HL-60 (cell line): Measurements from ENCODE around the gene TMTC1.

Experiments
- DNase-seq, 2 experiments: peaks; one replicate each; pipeline ENCODE4 v3.0.0-alpha.2; 2010 to 2020; ENCODE audit warnings: low read depth in 1 of 2, low spot score in 1 of 2
- H3K27ac ChIP-seq: fragments of 250-450 bp; sonication (Bioruptor Pico); replicated peaks from 2 replicates; pipeline ENCODE4 v1.5.1; 2020; ENCODE audit warnings: mild to moderate bottlenecking, moderate library complexity
- H3K27me3 ChIP-seq: fragments of 250-450 bp; sonication (Bioruptor Pico); 2 replicates; pipeline ENCODE4 v1.5.1; 2021; ENCODE audit warnings: mild to moderate bottlenecking, moderate library complexity; ENCODE audit not compliant: insufficient read depth, poor library complexity, severe bottlenecking
- H3K4me3 ChIP-seq: replicated peaks from 2 replicates; pipeline ENCODE4 v1.5.1; 2011; ENCODE audit warnings: mild to moderate bottlenecking, control low read depth, low read length; ENCODE audit not compliant: insufficient read depth
- GABPA ChIP-seq: IDR thresholded peaks from 2 replicates; pipeline ENCODE4 v1.6.1; 2012; ENCODE audit warnings: low read depth
- POLR2AphosphoS5 ChIP-seq: IDR thresholded peaks from 2 replicates; pipeline ENCODE4 v1.6.1; 2012; ENCODE audit warnings: low read depth
- SPI1 ChIP-seq: IDR thresholded peaks from 2 replicates; pipeline ENCODE4 v1.6.1; 2012; ENCODE audit warnings: low read depth, mild to moderate bottlenecking, borderline replicate concordance
- TF ChIP-seq, protein P1 (sequence below): IDR thresholded peaks from 2 replicates; pipeline ENCODE4 v1.6.1; 2012; ENCODE audit warnings: low read depth; ENCODE audit not compliant: insufficient replicate concordance
- TF ChIP-seq, protein P2 (sequence below): IDR thresholded peaks from one replicate; pipeline ENCODE4 v1.5.1; 2011; ENCODE audit warnings: low read length, control low read depth, inconsistent platforms; ENCODE audit not compliant: insufficient read depth

The TMTC1 gene

DNA sequence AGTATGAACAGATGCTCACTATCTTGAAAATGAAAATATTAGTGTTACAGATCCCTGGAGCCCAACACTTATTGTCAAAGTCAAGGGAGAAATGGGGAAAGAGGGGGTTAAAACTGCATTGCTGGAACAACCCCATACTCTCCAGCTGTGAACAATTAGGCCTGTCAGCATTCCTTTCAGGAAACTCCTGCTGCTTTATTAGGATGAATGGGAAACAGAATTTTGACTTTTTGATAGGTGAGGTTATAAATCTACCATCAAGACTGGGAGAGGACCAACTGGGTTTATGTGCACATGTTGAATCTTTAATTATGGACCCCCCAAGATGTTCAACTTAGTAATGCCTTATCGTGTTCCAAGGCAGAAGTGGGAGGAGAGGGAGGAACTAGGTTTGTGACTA is 85.0 kb downstream of the TMTC1 start:
- Histone ChIP-seq H3K27me3 (no peaks in the 10 kb centered on the region), H3K27ac (no peak overlapping the region), H3K4me3 (no peak overlapping the region)
- no peak for DNase-seq
- no peak for TF ChIP-seq GABPA

DNA sequence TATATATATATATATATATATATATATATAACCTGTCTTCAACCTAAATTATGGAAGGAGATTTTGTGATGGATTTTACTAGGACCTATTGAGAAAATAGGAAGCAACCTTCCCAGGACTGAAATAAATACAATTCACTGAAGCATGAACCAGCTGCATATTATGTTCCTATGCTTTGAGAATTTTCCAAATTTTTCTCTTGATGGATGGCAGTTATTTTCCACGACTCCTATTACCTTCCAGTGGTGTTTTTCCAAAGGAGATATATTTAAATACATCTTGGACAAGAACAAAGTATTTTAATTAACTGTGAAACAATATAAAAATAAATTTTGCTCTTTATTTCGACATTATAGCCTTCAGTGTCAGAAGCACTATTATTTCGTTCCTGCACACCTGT is 87.9 kb downstream of the TMTC1 start:
- TF ChIP-seq GABPA (no peak), POLR2AphosphoS5 (no peak), SPI1 (no peak)
- TF ChIP-seq, protein P1, sequence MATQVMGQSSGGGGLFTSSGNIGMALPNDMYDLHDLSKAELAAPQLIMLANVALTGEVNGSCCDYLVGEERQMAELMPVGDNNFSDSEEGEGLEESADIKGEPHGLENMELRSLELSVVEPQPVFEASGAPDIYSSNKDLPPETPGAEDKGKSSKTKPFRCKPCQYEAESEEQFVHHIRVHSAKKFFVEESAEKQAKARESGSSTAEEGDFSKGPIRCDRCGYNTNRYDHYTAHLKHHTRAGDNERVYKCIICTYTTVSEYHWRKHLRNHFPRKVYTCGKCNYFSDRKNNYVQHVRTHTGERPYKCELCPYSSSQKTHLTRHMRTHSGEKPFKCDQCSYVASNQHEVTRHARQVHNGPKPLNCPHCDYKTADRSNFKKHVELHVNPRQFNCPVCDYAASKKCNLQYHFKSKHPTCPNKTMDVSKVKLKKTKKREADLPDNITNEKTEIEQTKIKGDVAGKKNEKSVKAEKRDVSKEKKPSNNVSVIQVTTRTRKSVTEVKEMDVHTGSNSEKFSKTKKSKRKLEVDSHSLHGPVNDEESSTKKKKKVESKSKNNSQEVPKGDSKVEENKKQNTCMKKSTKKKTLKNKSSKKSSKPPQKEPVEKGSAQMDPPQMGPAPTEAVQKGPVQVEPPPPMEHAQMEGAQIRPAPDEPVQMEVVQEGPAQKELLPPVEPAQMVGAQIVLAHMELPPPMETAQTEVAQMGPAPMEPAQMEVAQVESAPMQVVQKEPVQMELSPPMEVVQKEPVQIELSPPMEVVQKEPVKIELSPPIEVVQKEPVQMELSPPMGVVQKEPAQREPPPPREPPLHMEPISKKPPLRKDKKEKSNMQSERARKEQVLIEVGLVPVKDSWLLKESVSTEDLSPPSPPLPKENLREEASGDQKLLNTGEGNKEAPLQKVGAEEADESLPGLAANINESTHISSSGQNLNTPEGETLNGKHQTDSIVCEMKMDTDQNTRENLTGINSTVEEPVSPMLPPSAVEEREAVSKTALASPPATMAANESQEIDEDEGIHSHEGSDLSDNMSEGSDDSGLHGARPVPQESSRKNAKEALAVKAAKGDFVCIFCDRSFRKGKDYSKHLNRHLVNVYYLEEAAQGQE: no peak
- TF ChIP-seq, protein P2, sequence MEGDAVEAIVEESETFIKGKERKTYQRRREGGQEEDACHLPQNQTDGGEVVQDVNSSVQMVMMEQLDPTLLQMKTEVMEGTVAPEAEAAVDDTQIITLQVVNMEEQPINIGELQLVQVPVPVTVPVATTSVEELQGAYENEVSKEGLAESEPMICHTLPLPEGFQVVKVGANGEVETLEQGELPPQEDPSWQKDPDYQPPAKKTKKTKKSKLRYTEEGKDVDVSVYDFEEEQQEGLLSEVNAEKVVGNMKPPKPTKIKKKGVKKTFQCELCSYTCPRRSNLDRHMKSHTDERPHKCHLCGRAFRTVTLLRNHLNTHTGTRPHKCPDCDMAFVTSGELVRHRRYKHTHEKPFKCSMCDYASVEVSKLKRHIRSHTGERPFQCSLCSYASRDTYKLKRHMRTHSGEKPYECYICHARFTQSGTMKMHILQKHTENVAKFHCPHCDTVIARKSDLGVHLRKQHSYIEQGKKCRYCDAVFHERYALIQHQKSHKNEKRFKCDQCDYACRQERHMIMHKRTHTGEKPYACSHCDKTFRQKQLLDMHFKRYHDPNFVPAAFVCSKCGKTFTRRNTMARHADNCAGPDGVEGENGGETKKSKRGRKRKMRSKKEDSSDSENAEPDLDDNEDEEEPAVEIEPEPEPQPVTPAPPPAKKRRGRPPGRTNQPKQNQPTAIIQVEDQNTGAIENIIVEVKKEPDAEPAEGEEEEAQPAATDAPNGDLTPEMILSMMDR: no peak
- H3K27me3 ChIP-seq: no peaks in the 10 kb centered on the region
- no peak for DNase-seq
- H3K4me3 ChIP-seq: no peak overlapping the region
- no peak overlapping the region for H3K27ac ChIP-seq

DNA sequence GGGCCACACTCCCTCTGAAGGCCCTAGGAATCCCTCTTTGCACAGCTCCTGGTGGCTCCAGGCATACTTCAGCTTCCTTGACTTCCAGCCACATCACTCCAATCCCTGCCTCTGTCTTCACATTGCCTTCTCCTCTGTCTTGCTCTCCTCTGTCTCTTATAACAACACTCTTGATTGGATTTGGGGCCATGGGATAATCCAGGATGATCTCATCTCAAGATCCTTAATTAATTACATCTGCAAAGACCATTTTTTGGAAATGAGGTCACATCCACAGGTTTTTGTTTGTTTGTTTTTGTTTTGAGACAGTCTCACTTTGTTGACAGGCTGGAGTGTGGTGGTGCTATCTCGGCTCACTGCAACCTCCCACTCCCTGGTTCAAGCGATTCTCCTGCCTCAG is 88.7 kb downstream of the TMTC1 start:
- Histone ChIP-seq H3K4me3 (no peak overlapping the region), H3K27ac (no peak overlapping the region), H3K27me3 (no peaks in the 10 kb centered on the region)
- DNase-seq: no peak
- TF ChIP-seq, protein P1: no peak
- TF ChIP-seq POLR2AphosphoS5 (no peak), GABPA (no peak), SPI1 (no peak)
- TF ChIP-seq, protein P2: no peak

DNA sequence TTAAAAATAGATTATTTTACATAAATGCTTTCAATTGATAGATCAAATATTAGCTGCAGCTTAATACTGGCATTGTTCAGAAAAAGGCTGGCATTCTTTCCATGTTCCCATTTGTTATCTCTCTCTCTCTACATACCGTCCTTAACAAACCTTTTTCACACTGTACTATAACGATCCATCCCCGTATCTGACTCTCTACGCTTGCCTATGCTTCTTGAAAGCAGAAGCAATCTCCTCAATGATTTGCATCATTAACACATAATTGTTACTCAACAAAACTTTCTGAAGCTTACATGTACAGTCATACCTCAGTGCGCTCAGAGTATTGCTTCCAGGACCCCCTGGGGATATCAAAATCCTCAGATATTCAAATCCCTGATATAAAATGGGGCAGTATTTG is 89.7 kb downstream of the TMTC1 start:
- TF ChIP-seq, protein P1: no peak
- TF ChIP-seq SPI1: no peak
- TF ChIP-seq, protein P2: no peak
- no peak for TF ChIP-seq POLR2AphosphoS5
- TF ChIP-seq GABPA: no peak
- Histone ChIP-seq H3K4me3 (no peak overlapping the region), H3K27ac (no peak overlapping the region), H3K27me3 (no peaks in the 10 kb centered on the region)
- DNase-seq: no peak
